Fibroblast of lung (primary cell): ENCODE data around the gene SIAH3. TPM values are rescaled to one million over a fixed set of nuclear protein-coding genes. Genes with fewer than 3 reads are reported as not detected.

Experiments
- DNase-seq, 2 donors: peaks; one replicate each; pipeline versions ENCODE4 v3.0.0 to v3.0.0-alpha.2; 2010; ENCODE audit warnings: low read depth in 2 of 2
- H2AFZ ChIP-seq: 2 replicates; pipeline ENCODE4 v1.5.1; 2012; ENCODE audit warnings: low read length, control low read depth, inconsistent platforms
- H3K27ac ChIP-seq: 2 replicates; pipeline ENCODE4 v1.5.1; 2011; ENCODE audit warnings: low read length, control low read depth; ENCODE audit not compliant: insufficient read depth
- H3K27me3 ChIP-seq: 2 replicates; pipeline ENCODE4 v1.5.1; 2011; ENCODE audit warnings: mild to moderate bottlenecking, low read length; ENCODE audit not compliant: control insufficient read depth, insufficient read depth
- H3K36me3 ChIP-seq: 2 replicates; pipeline ENCODE4 v1.5.1; 2011; ENCODE audit warnings: low read length; ENCODE audit not compliant: control insufficient read depth, insufficient read depth
- H3K4me1 ChIP-seq: 2 replicates; pipeline ENCODE4 v1.5.1; 2011; ENCODE audit warnings: low read length; ENCODE audit not compliant: control insufficient read depth, insufficient read depth; ENCODE audit errors: extremely low read depth
- H3K4me2 ChIP-seq: 2 replicates; pipeline ENCODE4 v1.5.1; 2011; ENCODE audit warnings: low read length, control low read depth; ENCODE audit not compliant: insufficient read depth; ENCODE audit errors: extremely low read depth
- H3K4me3 ChIP-seq, 4 experiments: fragments of 200-600 bp in 1 of 4; sonication (generic) in 1 of 4; replicated peaks in 1 of 4; 2 replicates each; pipeline ENCODE4 v1.5.1; 2011 to 2016; ENCODE audit warnings: low read length in 4 of 4, low read depth in 3 of 4, mild to moderate bottlenecking in 3 of 4, control low read depth in 2 of 4, inconsistent platforms in 1 of 4, mixed read lengths in 1 of 4; ENCODE audit not compliant: insufficient read depth in 1 of 4; ENCODE audit errors: control extremely low read depth in 1 of 4
- H3K79me2 ChIP-seq: 2 replicates; pipeline ENCODE4 v1.5.1; 2012; ENCODE audit warnings: mild to moderate bottlenecking, low read length, inconsistent platforms; ENCODE audit not compliant: control insufficient read depth, insufficient read depth
- H3K9ac ChIP-seq: 2 replicates; pipeline ENCODE4 v1.5.1; 2011; ENCODE audit warnings: mild to moderate bottlenecking, low read length, control low read depth; ENCODE audit not compliant: insufficient read depth
- H3K9me3 ChIP-seq: 2 replicates; pipeline ENCODE4 v1.5.1; 2012; ENCODE audit warnings: low read depth, low read length; ENCODE audit not compliant: control insufficient read depth, insufficient read depth
- H4K20me1 ChIP-seq: 2 replicates; pipeline ENCODE4 v1.5.1; 2011; ENCODE audit warnings: low read length; ENCODE audit not compliant: control insufficient read depth, insufficient read depth; ENCODE audit errors: extremely low read depth
- EZH2 ChIP-seq: IDR thresholded peaks from 2 replicates; pipeline ENCODE4 v1.5.1; 2012; ENCODE audit warnings: low read length, control low read depth, mild to moderate bottlenecking; ENCODE audit errors: missing control alignments
- polyA plus RNA-seq, 2 donors: library from polyadenylated mRNA; depleted of rRNA in 1 of 2; stranded (reverse) in 1 of 2; unstranded in 1 of 2; fragments of >200 nt; gene quantifications; 2 replicates each; pipeline ENCODE4 v1.2.1, GENCODE V29; 2011 to 2012; ENCODE audit warnings: missing spikeins in 1 of 2
- total RNA-seq: library from RNA; depleted of rRNA; stranded (reverse); fragments of >200 nt; gene quantifications from 2 replicates; pipeline ENCODE4 v1.2.1, GENCODE V29; 2014
- TF ChIP-seq, protein P1 (sequence below), 2 donors: IDR thresholded peaks in 1 of 2; conservative IDR thresholded peaks in 1 of 2; 1 replicate in 1 of 2; 2 replicates in 1 of 2; pipeline ENCODE4 v1.5.1; 2011 to 2012; ENCODE audit warnings: low read length in 2 of 2, control low read depth in 1 of 2, inconsistent platforms in 1 of 2, low read depth in 1 of 2, mild to moderate bottlenecking in 1 of 2

The SIAH3 gene
- total and polyA plus RNA-seq, 2 donors (not counting 1 experiment from before 2014, with no cell fraction given) = not detected

- Histone ChIP-seq H3K9ac (no peak overlapping the region), H4K20me1 (no peaks in the 10 kb centered on the region), H3K79me2 (no peaks in the 10 kb centered on the region), H3K27me3 (no peaks in the 10 kb centered on the region), H3K4me1 (no peaks in the 10 kb centered on the region), H3K4me2 (no peak overlapping the region), H3K9me3 (no peaks in the 10 kb centered on the region), H3K4me3 (no peak overlapping the region), H3K36me3 (no peaks in the 10 kb centered on the region), H2AFZ (no peak overlapping the region), H3K27ac (no peak overlapping the region)
- DNase-seq = no peak
- TF ChIP-seq, protein P1, sequence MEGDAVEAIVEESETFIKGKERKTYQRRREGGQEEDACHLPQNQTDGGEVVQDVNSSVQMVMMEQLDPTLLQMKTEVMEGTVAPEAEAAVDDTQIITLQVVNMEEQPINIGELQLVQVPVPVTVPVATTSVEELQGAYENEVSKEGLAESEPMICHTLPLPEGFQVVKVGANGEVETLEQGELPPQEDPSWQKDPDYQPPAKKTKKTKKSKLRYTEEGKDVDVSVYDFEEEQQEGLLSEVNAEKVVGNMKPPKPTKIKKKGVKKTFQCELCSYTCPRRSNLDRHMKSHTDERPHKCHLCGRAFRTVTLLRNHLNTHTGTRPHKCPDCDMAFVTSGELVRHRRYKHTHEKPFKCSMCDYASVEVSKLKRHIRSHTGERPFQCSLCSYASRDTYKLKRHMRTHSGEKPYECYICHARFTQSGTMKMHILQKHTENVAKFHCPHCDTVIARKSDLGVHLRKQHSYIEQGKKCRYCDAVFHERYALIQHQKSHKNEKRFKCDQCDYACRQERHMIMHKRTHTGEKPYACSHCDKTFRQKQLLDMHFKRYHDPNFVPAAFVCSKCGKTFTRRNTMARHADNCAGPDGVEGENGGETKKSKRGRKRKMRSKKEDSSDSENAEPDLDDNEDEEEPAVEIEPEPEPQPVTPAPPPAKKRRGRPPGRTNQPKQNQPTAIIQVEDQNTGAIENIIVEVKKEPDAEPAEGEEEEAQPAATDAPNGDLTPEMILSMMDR (conservative IDR thresholded peaks at IDR 0.05 in 1 of 2, IDR thresholded peaks at IDR 0.05 in 1 of 2; ENCODE audit: low read depth in 1 of 2, low read length in 2 of 2) = no peak
- TF ChIP-seq EZH2 = no peak
Measured at GRCh38 chr13:45783346-45784043, 68.1 kb downstream of the SIAH3 start.

DNA sequence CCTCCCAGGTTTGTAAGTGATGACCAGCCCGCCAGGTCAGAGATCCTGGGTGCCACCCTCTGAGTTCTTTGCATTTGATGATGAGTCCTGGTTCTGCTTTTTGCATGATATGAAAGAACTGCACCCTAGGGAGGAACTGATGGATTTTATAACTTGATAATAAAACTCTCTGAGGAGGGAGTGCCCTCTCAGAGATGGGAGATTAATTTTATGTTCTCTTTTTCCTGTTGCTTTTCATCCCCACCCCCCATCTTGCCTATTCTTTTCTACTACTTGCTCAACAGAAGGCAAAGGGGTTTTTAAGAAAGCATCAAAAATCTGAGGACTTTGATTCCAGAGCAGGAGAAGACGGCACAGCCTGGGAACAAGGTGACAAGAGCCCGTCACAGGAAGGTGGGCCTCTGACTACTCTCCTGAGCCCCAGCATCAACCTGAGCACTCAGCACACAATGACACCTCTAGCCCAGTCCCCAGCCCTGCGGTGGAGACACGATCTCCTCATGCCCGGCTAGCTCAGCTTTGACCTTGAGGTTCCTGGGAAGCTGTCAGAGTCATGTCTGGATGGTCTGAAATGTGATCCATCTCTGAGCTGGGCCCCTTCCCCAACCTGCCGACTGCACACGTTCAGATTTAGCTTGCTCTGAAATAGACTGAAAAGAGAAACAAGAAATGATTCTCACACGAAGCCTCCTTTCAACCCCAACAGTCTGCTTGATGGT lies 69.1 kb downstream of the SIAH3 start:
- Histone ChIP-seq H3K9me3 (no peaks in the 10 kb centered on the region), H4K20me1 (no peaks in the 10 kb centered on the region), H3K4me1 (no peaks in the 10 kb centered on the region), H3K9ac (no peak overlapping the region), H3K79me2 (no peaks in the 10 kb centered on the region), H3K36me3 (no peaks in the 10 kb centered on the region), H3K27me3 (no peaks in the 10 kb centered on the region), H3K4me2 (no peak overlapping the region), H3K4me3 (no peak overlapping the region), H3K27ac (no peak overlapping the region), H2AFZ (no peak overlapping the region)
- no peak for TF ChIP-seq EZH2
- TF ChIP-seq, protein P1 (conservative IDR thresholded peaks at IDR 0.05 in 1 of 2, IDR thresholded peaks at IDR 0.05 in 1 of 2; ENCODE audit: low read depth in 1 of 2, low read length in 2 of 2) = no peak
- DNase-seq = no peak

DNA sequence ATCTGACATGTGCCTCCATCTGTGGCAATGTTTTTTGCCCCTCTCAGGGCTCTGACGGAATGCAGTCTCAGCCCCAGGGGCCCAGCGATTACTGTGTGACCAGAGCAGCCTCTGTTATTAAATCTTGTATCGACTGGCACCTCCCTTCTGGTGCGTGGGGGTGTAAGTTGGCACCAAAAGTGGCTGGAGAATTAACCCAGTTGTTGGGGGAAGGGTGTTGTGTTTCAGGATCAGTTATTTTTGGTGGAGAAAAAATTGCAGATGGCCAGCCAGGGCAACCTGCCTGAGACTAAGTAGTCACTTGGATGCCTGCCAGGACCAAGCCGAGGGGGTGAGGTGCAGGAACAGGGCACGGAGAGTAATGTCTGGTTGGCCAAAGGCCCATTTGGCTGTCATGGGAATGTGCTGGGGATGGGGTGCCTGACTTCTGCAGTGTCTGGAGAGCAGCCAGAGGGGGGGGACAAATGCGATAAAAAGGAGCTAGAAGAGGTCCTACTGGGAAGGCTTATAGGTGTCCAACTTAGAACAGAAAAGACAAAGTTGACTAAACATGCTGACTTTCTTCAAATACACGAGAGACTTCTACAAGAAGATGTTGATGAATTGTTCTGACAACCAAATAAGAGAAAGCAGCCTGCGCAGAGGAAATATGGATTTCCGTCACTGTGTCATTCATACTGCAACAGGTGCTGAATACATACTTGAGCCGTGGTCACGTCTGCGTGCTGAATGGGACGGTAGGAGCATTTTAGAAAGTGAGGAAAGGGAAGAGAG lies 69.8 kb downstream of the SIAH3 start:
- peak; percentile 2 to 47 for DNase-seq
- Histone ChIP-seq H3K36me3 (no peaks in the 10 kb centered on the region), H3K4me3 (no peak overlapping the region), H3K27me3 (no peaks in the 10 kb centered on the region), H4K20me1 (no peaks in the 10 kb centered on the region), H3K27ac (no peak overlapping the region), H3K9ac (no peak overlapping the region), H3K4me1 (no peaks in the 10 kb centered on the region), H3K9me3 (no peaks in the 10 kb centered on the region), H3K4me2 (no peak overlapping the region), H3K79me2 (no peaks in the 10 kb centered on the region), H2AFZ (no peak overlapping the region)
- TF ChIP-seq, protein P1 (conservative IDR thresholded peaks at IDR 0.05 in 1 of 2, IDR thresholded peaks at IDR 0.05 in 1 of 2; ENCODE audit: low read depth in 1 of 2, low read length in 2 of 2) = no peak
- no peak for TF ChIP-seq EZH2
